HepG2 (cell line): ENCODE data around the gene CKLF. TPM values are rescaled to one million over a fixed set of nuclear protein-coding genes. Genes with fewer than 3 reads are reported as not detected.

ENCODE experiments used
- DNMT3B ChIP-seq: conservative IDR thresholded peaks from 2 replicates; pipeline ENCODE4 v1.6.1; 2016; ENCODE audit warnings: missing biosample characterization, control low read depth
- EHMT2 ChIP-seq: fragments of 200-600 bp; sonication (generic); IDR thresholded peaks from 2 replicates; pipeline ENCODE4 v1.7.0; 2017; ENCODE audit warnings: antibody characterized with exemption, low read depth, low read length, borderline replicate concordance
- FOXJ3 ChIP-seq: sonication (generic); formaldehyde crosslinking; IDR thresholded peaks from 2 replicates; pipeline ENCODE4 v1.4.0; 2020; ENCODE audit warnings: missing genetic modification reagents, mild to moderate bottlenecking, borderline replicate concordance
- HOXA5 ChIP-seq: sonication (generic); formaldehyde crosslinking; IDR thresholded peaks from 2 replicates; pipeline ENCODE4 v1.4.0; 2020; ENCODE audit warnings: missing genetic modification reagents
- JDP2 ChIP-seq: sonication (generic); formaldehyde crosslinking; IDR thresholded peaks from 2 replicates; pipeline ENCODE4 v1.8.1; 2022; ENCODE audit warnings: missing genetic modification reagents, borderline replicate concordance
- MEF2D ChIP-seq: sonication (generic); formaldehyde crosslinking; IDR thresholded peaks from 2 replicates; pipeline ENCODE4 v1.5.1; 2020; ENCODE audit warnings: mild to moderate bottlenecking, missing genetic modification reagents
- NCOA1 ChIP-seq: sonication (generic); formaldehyde crosslinking; IDR thresholded peaks from 2 replicates; pipeline ENCODE4 v1.9.0; 2021; ENCODE audit warnings: missing genetic modification reagents
- PHF5A ChIP-seq: IDR thresholded peaks from one replicate; pipeline ENCODE4 v1.6.1; 2018; ENCODE audit warnings: low read depth, missing genetic modification reagents; ENCODE audit not compliant: unreplicated experiment
- RXRA ChIP-seq: sonication (generic); formaldehyde crosslinking; IDR thresholded peaks from 2 replicates; pipeline ENCODE4 v1.5.1; 2020; ENCODE audit warnings: missing genetic modification reagents
- TSC22D2 ChIP-seq: sonication (generic); formaldehyde crosslinking; IDR thresholded peaks from 2 replicates; pipeline ENCODE4 v1.5.1; 2020; ENCODE audit warnings: missing genetic modification reagents, mild to moderate bottlenecking, borderline replicate concordance
- ZNF33A ChIP-seq: sonication (generic); formaldehyde crosslinking; IDR thresholded peaks from 2 replicates; pipeline ENCODE4 v1.5.1; 2020; ENCODE audit warnings: missing genetic modification reagents, mild to moderate bottlenecking, moderate library complexity, borderline replicate concordance
- ZNF354B ChIP-seq: sonication (generic); formaldehyde crosslinking; IDR thresholded peaks from 2 replicates; pipeline ENCODE4 v1.8.0; 2022; ENCODE audit warnings: mild to moderate bottlenecking, missing genetic modification reagents
- ZNF446 ChIP-seq: sonication (generic); formaldehyde crosslinking; IDR thresholded peaks from 2 replicates; pipeline ENCODE4 v1.5.0; 2020; ENCODE audit warnings: mild to moderate bottlenecking, missing genetic modification reagents
- ZNF598 ChIP-seq: sonication (generic); formaldehyde crosslinking; IDR thresholded peaks from 2 replicates; pipeline ENCODE4 v1.5.1; 2020; ENCODE audit warnings: mild to moderate bottlenecking, missing genetic modification reagents, borderline replicate concordance
- ZSCAN12 ChIP-seq: sonication (generic); formaldehyde crosslinking; IDR thresholded peaks from 2 replicates; pipeline ENCODE4 v1.9.0; 2021; ENCODE audit warnings: mild to moderate bottlenecking, missing genetic modification reagents
- polyA plus RNA-seq, 8 experiments: library from polyadenylated mRNA; depleted of rRNA in 3 of 8; stranded (reverse) in 7 of 8; unstranded in 1 of 8; fragments of >200 nt; fragmentation: Illumina TruSeq in 4 of 8; extraction: Trizol in 4 of 8; gene quantifications; 2 replicates each; pipeline versions ENCODE4 v1.2.1 to v1.2.3, GENCODE V29; 2011 to 2016; ENCODE audit warnings: low read depth in 4 of 8, missing spikeins in 1 of 8, mixed read lengths in 1 of 8; ENCODE audit not compliant: insufficient read depth in 1 of 8
- total RNA-seq, 5 experiments: library from RNA; depleted of rRNA; stranded (reverse); fragments of >200 nt; fragmentation: Illumina TruSeq; extraction: Trizol; gene quantifications; 2 replicates each; pipeline ENCODE4 v1.2.3, GENCODE V29; 2016; ENCODE audit warnings: low read depth in 1 of 5
- TF ChIP-seq, protein P1 (sequence below): sonication (generic); formaldehyde crosslinking; IDR thresholded peaks from 2 replicates; pipeline ENCODE4 v1.4.0; 2020; ENCODE audit warnings: mild to moderate bottlenecking, missing genetic modification reagents
- TF ChIP-seq, protein P2 (sequence below): IDR thresholded peaks from 2 replicates; pipeline ENCODE4 v1.6.1; 2018; ENCODE audit warnings: missing genetic modification reagents
- TF ChIP-seq, protein P3 (sequence below): IDR thresholded peaks from 2 replicates; pipeline ENCODE4 v1.6.1; 2018; ENCODE audit warnings: missing genetic modification reagents, mild to moderate bottlenecking, missing compliant biosample characterization
- TF ChIP-seq, protein P4 (sequence below): sonication (generic); formaldehyde crosslinking; IDR thresholded peaks from 2 replicates; pipeline ENCODE4 v1.5.0; 2020; ENCODE audit warnings: missing genetic modification reagents
- TF ChIP-seq, protein P5 (sequence below): sonication (generic); formaldehyde crosslinking; IDR thresholded peaks from 2 replicates; pipeline ENCODE4 v1.4.0; 2020; ENCODE audit warnings: missing genetic modification reagents

Gene CKLF
- total and polyA plus RNA-seq, 2 of the 13 experiments (the other 11 are each of a cell fraction or from before 2014, with no cell fraction given) = 120 to 167 TPM

DNA sequence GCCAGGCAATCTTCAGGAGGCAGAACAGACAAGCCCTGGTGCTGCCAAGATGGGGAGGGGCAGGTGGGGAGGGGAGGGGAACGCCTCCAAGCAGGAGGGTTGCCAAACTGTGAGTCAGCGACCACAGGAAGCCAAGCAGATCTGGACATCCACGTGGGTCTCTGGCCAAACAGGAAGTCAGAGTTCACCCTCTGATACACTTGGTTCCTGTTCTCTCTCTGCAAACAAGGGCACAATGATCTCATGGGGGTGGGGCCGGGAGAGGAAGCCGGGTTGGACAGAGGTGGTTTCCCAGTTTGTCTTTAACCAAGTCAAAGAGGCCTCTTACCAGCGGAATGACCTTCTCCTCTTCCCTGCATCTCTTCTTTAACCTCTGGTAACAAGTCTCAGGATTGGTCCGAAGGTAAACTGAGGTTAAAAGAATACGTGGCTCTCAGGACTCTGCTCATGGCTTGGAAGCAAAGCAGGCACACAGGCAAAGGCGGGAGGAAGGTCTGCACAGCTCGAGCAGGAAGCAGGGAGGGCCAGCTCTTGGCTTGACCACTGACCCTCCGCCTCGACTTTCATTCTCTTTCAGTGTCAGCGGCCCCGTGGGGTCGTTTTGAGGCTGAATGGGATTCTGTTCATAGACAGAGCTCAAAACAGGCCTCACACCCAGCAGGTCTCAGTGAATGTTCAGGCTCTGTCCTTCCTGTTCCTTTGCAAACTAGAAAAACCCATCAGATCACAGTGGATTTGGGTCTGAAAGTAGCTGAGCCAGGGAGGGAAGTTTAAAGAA lies 35.4 kb upstream of the CKLF start (continued):
- TF ChIP-seq, protein P1, sequence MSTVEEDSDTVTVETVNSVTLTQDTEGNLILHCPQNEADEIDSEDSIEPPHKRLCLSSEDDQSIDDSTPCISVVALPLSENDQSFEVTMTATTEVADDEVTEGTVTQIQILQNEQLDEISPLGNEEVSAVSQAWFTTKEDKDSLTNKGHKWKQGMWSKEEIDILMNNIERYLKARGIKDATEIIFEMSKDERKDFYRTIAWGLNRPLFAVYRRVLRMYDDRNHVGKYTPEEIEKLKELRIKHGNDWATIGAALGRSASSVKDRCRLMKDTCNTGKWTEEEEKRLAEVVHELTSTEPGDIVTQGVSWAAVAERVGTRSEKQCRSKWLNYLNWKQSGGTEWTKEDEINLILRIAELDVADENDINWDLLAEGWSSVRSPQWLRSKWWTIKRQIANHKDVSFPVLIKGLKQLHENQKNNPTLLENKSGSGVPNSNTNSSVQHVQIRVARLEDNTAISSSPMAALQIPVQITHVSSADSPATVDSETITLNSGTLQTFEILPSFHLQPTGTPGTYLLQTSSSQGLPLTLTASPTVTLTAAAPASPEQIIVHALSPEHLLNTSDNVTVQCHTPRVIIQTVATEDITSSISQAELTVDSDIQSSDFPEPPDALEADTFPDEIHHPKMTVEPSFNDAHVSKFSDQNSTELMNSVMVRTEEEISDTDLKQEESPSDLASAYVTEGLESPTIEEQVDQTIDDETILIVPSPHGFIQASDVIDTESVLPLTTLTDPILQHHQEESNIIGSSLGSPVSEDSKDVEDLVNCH (CRISPR knock-in tag) = 0 out of 2 replicates have a peak, but pooled peaks have one; percentile 7
- TF ChIP-seq NCOA1 (CRISPR knock-in tag) (0 out of 2 replicates have a peak, but pooled peaks have one; percentile 66), TSC22D2 (CRISPR knock-in tag) (no peak), ZSCAN12 (CRISPR knock-in tag) (peak; percentile 94), HOXA5 (CRISPR knock-in tag) (peak; percentile 95), PHF5A (CRISPR knock-in tag) (no peak), DNMT3B (CRISPR knock-in tag) (peak; percentile 29; the same call in 1 of the 2 replicates), JDP2 (CRISPR knock-in tag) (no peak; the same call in 1 of the 2 replicates), FOXJ3 (CRISPR knock-in tag) (peak; percentile 90), EHMT2 (peak; percentile 74; the same call in 1 of the 2 replicates), MEF2D (CRISPR knock-in tag) (peak; percentile 97), ZNF33A (no peak), ZNF354B (CRISPR knock-in tag) (no peak), ZNF446 (CRISPR knock-in tag) (no peak; the same call in 1 of the 2 replicates), RXRA (CRISPR knock-in tag) (peak; percentile 88; the same call in 1 of the 2 replicates), ZNF598 (CRISPR knock-in tag) (no peak; the same call in 1 of the 2 replicates)
- TF ChIP-seq, protein P2, sequence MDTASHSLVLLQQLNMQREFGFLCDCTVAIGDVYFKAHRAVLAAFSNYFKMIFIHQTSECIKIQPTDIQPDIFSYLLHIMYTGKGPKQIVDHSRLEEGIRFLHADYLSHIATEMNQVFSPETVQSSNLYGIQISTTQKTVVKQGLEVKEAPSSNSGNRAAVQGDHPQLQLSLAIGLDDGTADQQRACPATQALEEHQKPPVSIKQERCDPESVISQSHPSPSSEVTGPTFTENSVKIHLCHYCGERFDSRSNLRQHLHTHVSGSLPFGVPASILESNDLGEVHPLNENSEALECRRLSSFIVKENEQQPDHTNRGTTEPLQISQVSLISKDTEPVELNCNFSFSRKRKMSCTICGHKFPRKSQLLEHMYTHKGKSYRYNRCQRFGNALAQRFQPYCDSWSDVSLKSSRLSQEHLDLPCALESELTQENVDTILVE (CRISPR knock-in tag) = peak; percentile 74; the same call in 1 of the 2 replicates
- TF ChIP-seq, protein P3, sequence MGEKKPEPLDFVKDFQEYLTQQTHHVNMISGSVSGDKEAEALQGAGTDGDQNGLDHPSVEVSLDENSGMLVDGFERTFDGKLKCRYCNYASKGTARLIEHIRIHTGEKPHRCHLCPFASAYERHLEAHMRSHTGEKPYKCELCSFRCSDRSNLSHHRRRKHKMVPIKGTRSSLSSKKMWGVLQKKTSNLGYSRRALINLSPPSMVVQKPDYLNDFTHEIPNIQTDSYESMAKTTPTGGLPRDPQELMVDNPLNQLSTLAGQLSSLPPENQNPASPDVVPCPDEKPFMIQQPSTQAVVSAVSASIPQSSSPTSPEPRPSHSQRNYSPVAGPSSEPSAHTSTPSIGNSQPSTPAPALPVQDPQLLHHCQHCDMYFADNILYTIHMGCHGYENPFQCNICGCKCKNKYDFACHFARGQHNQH (CRISPR knock-in tag) = peak; percentile 91
- TF ChIP-seq, protein P4, sequence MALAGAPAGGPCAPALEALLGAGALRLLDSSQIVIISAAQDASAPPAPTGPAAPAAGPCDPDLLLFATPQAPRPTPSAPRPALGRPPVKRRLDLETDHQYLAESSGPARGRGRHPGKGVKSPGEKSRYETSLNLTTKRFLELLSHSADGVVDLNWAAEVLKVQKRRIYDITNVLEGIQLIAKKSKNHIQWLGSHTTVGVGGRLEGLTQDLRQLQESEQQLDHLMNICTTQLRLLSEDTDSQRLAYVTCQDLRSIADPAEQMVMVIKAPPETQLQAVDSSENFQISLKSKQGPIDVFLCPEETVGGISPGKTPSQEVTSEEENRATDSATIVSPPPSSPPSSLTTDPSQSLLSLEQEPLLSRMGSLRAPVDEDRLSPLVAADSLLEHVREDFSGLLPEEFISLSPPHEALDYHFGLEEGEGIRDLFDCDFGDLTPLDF = peak; percentile 62; the same call in 1 of the 2 replicates
- TF ChIP-seq, protein P5, sequence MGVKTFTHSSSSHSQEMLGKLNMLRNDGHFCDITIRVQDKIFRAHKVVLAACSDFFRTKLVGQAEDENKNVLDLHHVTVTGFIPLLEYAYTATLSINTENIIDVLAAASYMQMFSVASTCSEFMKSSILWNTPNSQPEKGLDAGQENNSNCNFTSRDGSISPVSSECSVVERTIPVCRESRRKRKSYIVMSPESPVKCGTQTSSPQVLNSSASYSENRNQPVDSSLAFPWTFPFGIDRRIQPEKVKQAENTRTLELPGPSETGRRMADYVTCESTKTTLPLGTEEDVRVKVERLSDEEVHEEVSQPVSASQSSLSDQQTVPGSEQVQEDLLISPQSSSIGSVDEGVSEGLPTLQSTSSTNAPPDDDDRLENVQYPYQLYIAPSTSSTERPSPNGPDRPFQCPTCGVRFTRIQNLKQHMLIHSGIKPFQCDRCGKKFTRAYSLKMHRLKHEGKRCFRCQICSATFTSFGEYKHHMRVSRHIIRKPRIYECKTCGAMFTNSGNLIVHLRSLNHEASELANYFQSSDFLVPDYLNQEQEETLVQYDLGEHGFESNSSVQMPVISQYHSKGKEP (CRISPR knock-in tag) = no peak; the same call in 1 of the 2 replicates
